HUES48 (cell line): Measurements from ENCODE around the gene NTM.

Experiments
- H3K27ac ChIP-seq: one replicate; pipeline ENCODE4 v1.7.0; 2013; ENCODE audit warnings: low read depth, low read length, inconsistent platforms
- H3K27me3 ChIP-seq: 2 replicates; pipeline ENCODE4 v1.6.1; 2013; ENCODE audit warnings: mild to moderate bottlenecking, low read length; ENCODE audit not compliant: control insufficient read depth, insufficient read depth
- H3K36me3 ChIP-seq: 2 replicates; pipeline ENCODE4 v1.6.1; 2013; ENCODE audit warnings: low read length; ENCODE audit not compliant: control insufficient read depth, insufficient read depth
- H3K4me1 ChIP-seq: 2 replicates; pipeline ENCODE4 v1.6.1; 2013; ENCODE audit warnings: mild to moderate bottlenecking, low read length; ENCODE audit not compliant: control insufficient read depth, insufficient read depth
- H3K4me3 ChIP-seq: 2 replicates; pipeline ENCODE4 v1.5.1; 2013; ENCODE audit warnings: mild to moderate bottlenecking, low read depth, low read length
- H3K9ac ChIP-seq: 2 replicates; pipeline ENCODE4 v1.6.1; 2013; ENCODE audit warnings: mild to moderate bottlenecking, low read depth, low read length, moderate library complexity
- H3K9me3 ChIP-seq: 2 replicates; pipeline ENCODE4 v1.6.1; 2013; ENCODE audit warnings: low read length; ENCODE audit not compliant: control insufficient read depth, insufficient read depth

NTM gene

DNA sequence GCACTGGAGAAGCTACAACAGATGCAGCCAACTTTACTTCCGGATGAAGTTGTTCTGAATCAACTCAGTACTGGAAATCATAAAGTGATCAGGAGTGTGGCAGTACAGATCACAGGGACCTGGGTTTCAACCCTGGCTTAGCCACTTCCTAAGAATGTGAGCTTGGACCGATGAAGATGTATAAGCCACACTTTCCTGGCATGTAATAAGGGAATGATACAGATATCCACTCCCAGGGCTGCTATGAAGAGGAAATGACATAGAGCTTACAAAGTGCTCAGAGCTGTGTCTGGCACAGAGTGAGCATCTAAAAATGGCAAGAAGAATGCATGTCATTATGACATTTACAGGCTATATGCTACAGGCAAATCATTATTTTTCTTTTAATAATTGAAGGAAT, 378.7 kb downstream of the NTM start:
- Histone ChIP-seq H3K4me1 (peaks cover 11% of the 10 kb centered on the region), H3K4me3 (no peak overlapping the region), H3K9me3 (no peaks in the 10 kb centered on the region), H3K36me3 (no peaks in the 10 kb centered on the region), H3K27ac (no peak overlapping the region), H3K9ac (no peak overlapping the region), H3K27me3 (no peaks in the 10 kb centered on the region)

DNA sequence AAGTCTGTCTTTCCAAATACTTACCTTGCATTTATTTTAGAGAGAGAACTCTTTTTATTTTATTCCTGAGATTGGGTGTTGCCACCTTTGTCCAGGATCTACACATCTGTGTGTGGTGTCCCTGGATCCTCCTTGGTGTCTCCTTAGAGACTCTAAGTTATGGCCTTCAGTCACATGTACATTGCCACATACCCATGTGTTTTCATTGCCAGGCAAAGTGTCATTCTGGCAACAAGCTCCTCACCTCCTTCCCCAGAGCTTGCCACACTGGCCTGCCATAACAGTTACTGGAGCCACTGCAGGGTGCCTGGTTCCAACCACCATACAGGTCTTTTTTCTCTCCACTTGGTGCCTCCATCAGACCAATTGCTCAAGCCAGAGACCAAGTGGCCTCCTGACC, 379.7 kb downstream of the NTM start:
- no peaks in the 10 kb centered on the region for H3K36me3 ChIP-seq
- no peaks in the 10 kb centered on the region for H3K27me3 ChIP-seq
- no peaks in the 10 kb centered on the region for H3K9me3 ChIP-seq

GRCh38 chr11:131750692-131751091, 380.3 kb downstream of the NTM start:
- no peaks in the 10 kb centered on the region for H3K36me3 ChIP-seq
- no peak overlapping the region for H3K4me3 ChIP-seq
- H3K4me1 ChIP-seq: peaks cover 11% of the 10 kb centered on the region
- no peaks in the 10 kb centered on the region for H3K27me3 ChIP-seq
- H3K9ac ChIP-seq: no peak overlapping the region
- no peaks in the 10 kb centered on the region for H3K9me3 ChIP-seq
- H3K27ac ChIP-seq: no peak overlapping the region

More for the DNA sequence above, 379.7 kb downstream of the NTM start:
- H3K4me1 ChIP-seq: peaks cover 11% of the 10 kb centered on the region
- no peak overlapping the region for H3K4me3 ChIP-seq
- no peak overlapping the region for H3K9ac ChIP-seq
- no peak overlapping the region for H3K27ac ChIP-seq

GRCh38 chr11:131754671-131755070, 384.3 kb downstream of the NTM start:
- Histone ChIP-seq H3K9ac (no peak overlapping the region), H3K4me3 (no peak overlapping the region), H3K27me3 (no peaks in the 10 kb centered on the region), H3K9me3 (no peaks in the 10 kb centered on the region), H3K4me1 (no peaks in the 10 kb centered on the region), H3K36me3 (no peaks in the 10 kb centered on the region), H3K27ac (no peak overlapping the region)

- Histone ChIP-seq H3K4me3 (no peak overlapping the region), H3K9me3 (no peaks in the 10 kb centered on the region), H3K27me3 (no peaks in the 10 kb centered on the region), H3K36me3 (no peaks in the 10 kb centered on the region), H3K9ac (no peak overlapping the region), H3K27ac (no peak overlapping the region), H3K4me1 (no peaks in the 10 kb centered on the region; the same call in 1 of the 2 replicates)
Observed at GRCh38 chr11:131756479-131757110, 386.2 kb downstream of the NTM start.

- Histone ChIP-seq H3K4me3 (no peak overlapping the region), H3K9me3 (no peaks in the 10 kb centered on the region), H3K4me1 (no peaks in the 10 kb centered on the region; the same call in 1 of the 2 replicates), H3K36me3 (no peaks in the 10 kb centered on the region), H3K27ac (no peak overlapping the region), H3K9ac (no peak overlapping the region), H3K27me3 (no peaks in the 10 kb centered on the region)
Observed at GRCh38 chr11:131758726-131759125, 388.3 kb downstream of the NTM start.

- no peak overlapping the region for H3K4me3 ChIP-seq
- no peak overlapping the region for H3K27ac ChIP-seq
- H3K9me3 ChIP-seq: no peaks in the 10 kb centered on the region
- H3K9ac ChIP-seq: no peak overlapping the region
- no peaks in the 10 kb centered on the region for H3K27me3 ChIP-seq
- no peaks in the 10 kb centered on the region for H3K36me3 ChIP-seq
- H3K4me1 ChIP-seq: no peaks in the 10 kb centered on the region; the same call in 1 of the 2 replicates
Observed at GRCh38 chr11:131759140-131759539, 388.7 kb downstream of the NTM start.

DNA sequence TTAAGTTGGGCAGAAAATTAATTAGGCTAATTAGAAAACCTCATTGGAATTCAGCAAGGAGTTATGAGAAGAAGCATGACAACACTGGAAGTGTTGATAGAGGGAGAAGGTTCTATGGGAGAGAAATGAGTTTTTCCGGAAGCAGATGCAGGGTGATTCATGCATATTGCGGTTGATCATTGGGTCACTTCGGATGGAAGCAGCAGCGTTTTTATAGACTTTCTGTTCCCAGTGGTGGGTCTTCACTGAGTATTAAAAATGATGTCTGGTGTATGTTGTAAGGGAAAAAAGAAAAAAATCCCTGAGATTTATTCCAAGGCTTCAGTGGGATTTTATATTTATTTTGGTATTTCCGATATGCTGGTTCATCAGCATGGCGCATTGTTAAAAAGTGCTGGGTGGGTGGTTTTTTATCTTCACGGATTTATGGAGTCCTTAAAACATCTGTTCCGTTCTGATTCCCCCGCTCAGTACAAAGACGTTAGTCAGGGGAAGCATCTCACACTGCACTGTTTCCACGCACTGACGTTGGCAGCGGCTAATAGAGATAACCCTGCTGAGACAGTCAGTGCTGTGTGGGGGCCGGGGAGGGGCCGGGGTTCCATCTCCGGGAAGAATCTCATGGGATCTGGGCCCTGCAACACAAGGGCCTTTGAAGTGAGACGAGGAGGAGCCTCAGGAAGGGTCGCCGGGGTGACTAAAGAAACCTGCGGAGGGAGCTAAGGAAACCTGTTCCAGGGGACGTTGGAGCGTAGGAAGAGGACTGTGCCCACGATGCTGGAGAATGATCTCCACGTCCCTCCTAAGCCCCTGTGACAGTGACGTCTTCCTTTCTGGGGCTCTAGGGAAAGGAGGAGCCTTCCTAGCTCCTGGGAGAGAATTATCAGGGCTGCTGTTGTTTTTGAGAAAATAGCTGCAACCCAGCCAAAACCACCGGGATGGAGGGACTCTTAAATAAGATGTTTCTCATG, 390.0 kb downstream of the NTM start:
- H3K4me1 ChIP-seq: no peaks in the 10 kb centered on the region; the same call in 1 of the 2 replicates
- H3K9ac ChIP-seq: no peak overlapping the region
- H3K27ac ChIP-seq: no peak overlapping the region

DNA sequence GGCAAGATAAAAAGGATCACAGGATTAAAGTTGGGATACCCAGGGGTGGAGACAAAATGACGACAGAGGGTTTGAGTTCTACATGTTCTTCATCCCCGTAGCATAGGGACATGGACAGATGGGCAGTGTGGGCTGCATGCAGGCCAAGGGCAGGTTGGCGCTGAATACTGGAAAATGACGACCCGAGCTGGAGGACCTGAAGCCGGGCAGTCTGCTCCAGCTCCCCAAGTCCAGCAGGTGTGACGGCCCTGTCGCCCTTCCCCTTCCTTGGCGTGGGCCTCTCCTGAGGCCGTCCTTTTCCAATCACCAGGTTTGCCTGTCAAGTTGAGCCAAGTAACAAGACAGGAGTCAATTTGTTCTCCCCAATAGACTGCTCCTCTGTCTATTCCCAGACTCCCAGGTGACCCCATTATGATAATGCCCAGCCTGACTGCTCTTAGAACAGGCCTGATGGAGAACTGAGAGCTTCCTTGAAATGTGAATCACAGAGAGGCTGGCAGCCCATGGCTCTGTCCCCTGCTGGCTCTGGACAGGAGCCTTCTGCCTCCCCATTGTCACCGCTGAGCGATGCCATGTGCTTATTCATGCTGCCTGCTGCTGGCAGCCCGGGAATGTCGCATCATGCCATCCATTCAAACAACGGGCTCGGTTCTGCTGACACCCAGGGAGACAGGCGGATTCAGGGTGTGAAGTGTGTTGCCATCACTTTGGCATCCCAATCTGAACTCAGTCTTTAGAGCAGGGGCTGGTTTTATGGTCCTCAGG, 392.1 kb downstream of the NTM start:
- Histone ChIP-seq H3K36me3 (no peaks in the 10 kb centered on the region), H3K27ac (no peak overlapping the region), H3K4me3 (no peak overlapping the region), H3K9ac (no peak overlapping the region), H3K9me3 (no peaks in the 10 kb centered on the region), H3K27me3 (no peaks in the 10 kb centered on the region), H3K4me1 (no peaks in the 10 kb centered on the region; the same call in 1 of the 2 replicates)

More for the DNA sequence above, 390.0 kb downstream of the NTM start:
- no peak overlapping the region for H3K4me3 ChIP-seq
- no peaks in the 10 kb centered on the region for H3K27me3 ChIP-seq
- no peaks in the 10 kb centered on the region for H3K36me3 ChIP-seq
- H3K9me3 ChIP-seq: no peaks in the 10 kb centered on the region

GRCh38 chr11:131763193-131763890, 392.9 kb downstream of the NTM start:
- no peak overlapping the region for H3K9ac ChIP-seq
- no peaks in the 10 kb centered on the region; the same call in 1 of the 2 replicates for H3K4me1 ChIP-seq
- no peaks in the 10 kb centered on the region for H3K27me3 ChIP-seq
- no peaks in the 10 kb centered on the region for H3K9me3 ChIP-seq
- H3K4me3 ChIP-seq: no peak overlapping the region
- no peak overlapping the region for H3K27ac ChIP-seq
- H3K36me3 ChIP-seq: no peaks in the 10 kb centered on the region
